Hematopoietic multipotent progenitor cell treated with erythropoietin and hydrocortisone succinate and interleukin-3 and kit ligand, for 6 days (in vitro differentiated cells): ENCODE results near the gene STX16.

Source experiments
- DNase-seq: peaks from one replicate; pipeline ENCODE4 v3.0.0-alpha.2; 2015

STX16 gene

GRCh38 chr20:58682656-58683531 is 31.8 kb downstream of the STX16 start:
- no peak for DNase-seq

- DNase-seq, result no peak
Observed at GRCh38 chr20:58684291-58684690, 33.2 kb downstream of the STX16 start.

- DNase-seq, result no peak
Observed at GRCh38 chr20:58685988-58686387, 34.9 kb downstream of the STX16 start.

- DNase-seq, result no peak
Observed at GRCh38 chr20:58688414-58688813, 37.3 kb downstream of the STX16 start.

- no peak for DNase-seq
Observed at GRCh38 chr20:58688840-58689239, 37.8 kb downstream of the STX16 start.

GRCh38 chr20:58690396-58691135 is 39.5 kb downstream of the STX16 start:
- no peak for DNase-seq

- peak; percentile 55 for DNase-seq
Observed at GRCh38 chr20:58691773-58692578, 40.9 kb downstream of the STX16 start.

GRCh38 chr20:58692579-58693225 is 41.6 kb downstream of the STX16 start, which contains the start of gene NPEPL1:
Gene NPEPL1, plus strand, starts transcription at chr20:58692800. Its CDS starts 101 bp downstream, at chr20:58692901.
- peak; percentile 74 for DNase-seq

- peak; percentile 47 for DNase-seq
Observed at GRCh38 chr20:58693226-58694006, 42.3 kb downstream of the STX16 start.

- no peak for DNase-seq
Observed at GRCh38 chr20:58694241-58695083, 43.4 kb downstream of the STX16 start.

GRCh38 chr20:58695084-58695722 is 44.1 kb downstream of the STX16 start:
- DNase-seq, result no peak

- DNase-seq, result no peak
Observed at GRCh38 chr20:58695895-58696375, 44.9 kb downstream of the STX16 start.

GRCh38 chr20:58696411-58696961 is 45.4 kb downstream of the STX16 start:
- DNase-seq, result no peak

- DNase-seq, result no peak
Observed at GRCh38 chr20:58697201-58697866, 46.3 kb downstream of the STX16 start.

- no peak for DNase-seq
Observed at GRCh38 chr20:58697867-58698703, 47.0 kb downstream of the STX16 start.

- DNase-seq, result no peak
Observed at GRCh38 chr20:58698741-58699622, 47.9 kb downstream of the STX16 start.

GRCh38 chr20:58699623-58700107 is 48.6 kb downstream of the STX16 start:
- DNase-seq, result no peak
